GM20000 (cell line): Measurements from ENCODE around the gene STX8.
"Not testable (repeated sequence)": the region's sequence is repeated elsewhere in the genome, so short reads cannot be mapped to it uniquely, and the experiment has no call there.

Source experiments
- DNase-seq: peaks from one replicate; pipeline ENCODE4 v3.0.0; 2012; ENCODE audit warnings: low spot score
- CTCF ChIP-seq: IDR thresholded peaks from 2 replicates; pipeline ENCODE4 v1.5.1; 2012; ENCODE audit warnings: mild to moderate bottlenecking, control low read depth; ENCODE audit errors: extremely low read depth, missing control alignments

STX8 gene

GRCh38 chr17:9346296-9346926 is 229.2 kb downstream of the STX8 start:
- no peak for TF ChIP-seq CTCF
- DNase-seq: no peak

GRCh38 chr17:9343516-9343915 is 232.1 kb downstream of the STX8 start:
- no peak for DNase-seq
- TF ChIP-seq CTCF: no peak

GRCh38 chr17:9342225-9342624 is 233.4 kb downstream of the STX8 start:
- DNase-seq: no peak

GRCh38 chr17:9339958-9340357 is 235.7 kb downstream of the STX8 start:
- no peak for DNase-seq
- no peak for TF ChIP-seq CTCF

More at GRCh38 chr17:9342225-9342624, 233.4 kb downstream of the STX8 start:
- no peak for TF ChIP-seq CTCF

GRCh38 chr17:9339482-9339881 is 236.1 kb downstream of the STX8 start:
- DNase-seq: not testable (repeated sequence)

- no peak for DNase-seq
- no peak for TF ChIP-seq CTCF
Observed at GRCh38 chr17:9336817-9337216, 238.8 kb downstream of the STX8 start.

- no peak for TF ChIP-seq CTCF
- no peak for DNase-seq
Observed at GRCh38 chr17:9334536-9335446, 240.8 kb downstream of the STX8 start.
